AML-193 (cell line): ENCODE results near the gene ARHGDIB.

Source experiments
- DNase-seq, 2 experiments: peaks; one replicate each; lab custom pipeline; 2025; lab: John Stamatoyannopoulos, UW

Gene ARHGDIB

GRCh38 chr12:14956024-14956891 is 5.1 kb downstream of the ARHGDIB start:
- peak; percentile 88 to 91 for DNase-seq

- peak in 1 of 2 experiments; percentile 22 for DNase-seq
These were observed 7.1 kb downstream of the ARHGDIB start for GRCh38 chr12:14954269-14954668.

- DNase-seq, result no peak
These were observed 7.6 kb downstream of the ARHGDIB start for GRCh38 chr12:14953752-14954151.

- peak; percentile 78 to 86 for DNase-seq
These were observed 9.0 kb downstream of the ARHGDIB start for GRCh38 chr12:14952299-14952921.

- no peak for DNase-seq
These were observed 9.6 kb downstream of the ARHGDIB start for GRCh38 chr12:14951851-14952250.

- no peak for DNase-seq
These were observed 10.2 kb downstream of the ARHGDIB start for GRCh38 chr12:14950982-14951746.

- no peak for DNase-seq
These were observed 11.0 kb downstream of the ARHGDIB start for GRCh38 chr12:14950421-14950820.

- no peak for DNase-seq
These were observed 11.8 kb downstream of the ARHGDIB start for GRCh38 chr12:14949631-14950030.

GRCh38 chr12:14948672-14949071 is 12.7 kb downstream of the ARHGDIB start:
- DNase-seq, result peak; percentile 92 to 96

- DNase-seq, result no peak
These were observed 14.5 kb downstream of the ARHGDIB start for GRCh38 chr12:14946861-14947260.

- no peak for DNase-seq
These were observed 15.2 kb downstream of the ARHGDIB start for GRCh38 chr12:14946162-14946561.

- DNase-seq, result no peak
These were observed 19.0 kb downstream of the ARHGDIB start for GRCh38 chr12:14942196-14942931.

GRCh38 chr12:14941369-14941768 is 20.0 kb downstream of the ARHGDIB start:
- DNase-seq, result no peak

GRCh38 chr12:14938301-14938700 is 23.1 kb downstream of the ARHGDIB start, which contains the start of gene ERP27:
Gene ERP27 (minus strand): TSS chr12:14938537. CDS start chr12:14938508, 29 bp downstream.
- no peak for DNase-seq

GRCh38 chr12:14937689-14938088 is 23.7 kb downstream of the ARHGDIB start:
- peak; percentile 27 to 39 for DNase-seq

- no peak for DNase-seq
These were observed 24.4 kb downstream of the ARHGDIB start for GRCh38 chr12:14937014-14937413.

- DNase-seq, result peak in 1 of 2 experiments; percentile 9
These were observed 25.1 kb downstream of the ARHGDIB start for GRCh38 chr12:14936224-14936861.

- DNase-seq, result no peak
These were observed 26.4 kb downstream of the ARHGDIB start for GRCh38 chr12:14935031-14935430.

GRCh38 chr12:14934511-14934910 is 26.9 kb downstream of the ARHGDIB start:
- no peak for DNase-seq

- DNase-seq, result no peak
These were observed 29.4 kb downstream of the ARHGDIB start for GRCh38 chr12:14931791-14932560.
